Astrocyte of the spinal cord (primary cell): ENCODE results near the gene TIMM9.
"Not testable (repeated sequence)": the region's sequence is repeated elsewhere in the genome, so short reads cannot be mapped to it uniquely, and the experiment has no call there.

Source experiments
- DNase-seq: peaks from one replicate; pipeline ENCODE4 v3.0.0; 2011; ENCODE audit warnings: low read depth, low spot score
- H3K4me3 ChIP-seq: 2 replicates; pipeline ENCODE4 v1.5.1; 2011; ENCODE audit warnings: low read depth, mild to moderate bottlenecking, low read length, moderate library complexity
- CTCF ChIP-seq: IDR thresholded peaks from 2 replicates; pipeline ENCODE4 v1.5.1; 2012; ENCODE audit warnings: low read depth, mild to moderate bottlenecking, low read length, inconsistent platforms
- in situ Hi-C: cut with HindIII; loops from 2 replicates; pipeline ENCODE4 v1.10.0; 2017; ENCODE audit warnings: low sequenced_read_pairs

TIMM9 gene

GRCh38 chr14:58430156-58430555 is 2.8 kb upstream of the TIMM9 start:
- in situ Hi-C loops = no loop called here
- H3K4me3 ChIP-seq = no peak overlapping the region
- peak; percentile 21 for DNase-seq
- TF ChIP-seq CTCF = no peak

- TF ChIP-seq CTCF = no peak
- in situ Hi-C loops = no loop called here
- H3K4me3 ChIP-seq = peak overlapping the region; percentile 76
- peak; percentile 72 for DNase-seq
These were observed 870 bp upstream of the TIMM9 start for GRCh38 chr14:58428118-58428683.

- no peak for TF ChIP-seq CTCF
- DNase-seq = no peak
These were observed 556 bp downstream of the TIMM9 start for GRCh38 chr14:58426670-58427280.

DNA sequence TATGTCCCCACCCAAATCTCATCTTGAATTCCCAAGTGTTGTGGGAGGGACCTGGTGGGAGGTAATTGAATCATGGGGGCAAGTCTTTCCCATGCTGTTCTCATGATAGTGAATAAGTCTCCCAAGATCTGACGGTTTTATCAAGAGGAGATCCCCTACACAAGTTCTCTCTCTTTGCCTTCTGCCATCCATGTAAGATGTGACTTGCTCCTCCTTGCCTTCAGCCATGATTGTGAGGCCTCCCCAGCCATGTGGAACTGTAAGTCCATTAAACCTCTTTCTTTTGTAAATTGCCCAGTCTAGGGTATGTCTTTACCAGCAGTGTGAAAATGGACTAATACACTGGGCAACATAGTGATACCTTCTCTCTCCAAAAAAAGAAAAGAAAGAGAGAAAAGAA is 10.4 kb downstream of the TIMM9 start:
- H3K4me3 ChIP-seq, in situ Hi-C loops, DNase-seq: not testable (repeated sequence)

More at GRCh38 chr14:58426670-58427280, 556 bp downstream of the TIMM9 start:
- H3K4me3 ChIP-seq = peak overlapping the region; percentile 76
- in situ Hi-C loops = no loop called here

GRCh38 chr14:58415636-58416547 is 11.4 kb downstream of the TIMM9 start:
- H3K4me3 ChIP-seq = no peak overlapping the region
- no peak for TF ChIP-seq CTCF
- DNase-seq = no peak
- in situ Hi-C loops = no loop called here

DNA sequence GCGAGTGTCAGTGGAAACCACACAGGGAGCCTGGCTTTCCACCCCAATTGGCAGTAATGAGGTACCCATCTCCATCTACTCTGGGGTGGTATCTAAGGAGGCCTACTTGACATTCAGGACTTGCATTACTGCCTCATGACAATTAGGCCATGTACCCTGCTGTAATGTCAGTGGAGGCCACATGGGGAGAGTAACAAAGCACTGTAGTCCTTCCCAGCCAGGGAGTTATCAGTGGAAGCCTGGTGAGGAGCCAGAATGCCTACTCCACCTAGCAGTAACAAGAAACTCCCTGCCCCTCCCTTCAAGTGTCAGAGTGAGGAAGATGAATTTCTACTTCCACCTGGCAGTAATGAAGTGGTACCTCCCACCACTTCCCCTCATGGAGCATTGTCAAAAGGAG is 12.5 kb downstream of the TIMM9 start:
- in situ Hi-C loops = no loop called here
- H3K4me3 ChIP-seq = no peak overlapping the region
- DNase-seq = no peak
- no peak for TF ChIP-seq CTCF
